IMR-90 (cell line): ENCODE measurements around the gene TMEM97. TPM values are rescaled to one million over a fixed set of nuclear protein-coding genes. Genes with fewer than 3 reads are reported as not detected.

Experiments
- ATAC-seq: fragments of 200-7000 bp; cut with Tn5 transposase; 2 replicates; pipeline ENCODE4 v1.9.1; 2020; ENCODE audit warnings: low read depth, mild to moderate bottlenecking, moderate library complexity
- BruUV-seq: library from RNA; stranded (reverse); fragments of 400-500 nt; replicated peaks from 2 replicates; lab custom pipeline; 2021; lab: Mats Ljungman, UMichigan
- CTCF ChIA-PET: fragments of 300-600 bp; formaldehyde crosslinking; extraction: SDS; loops from one replicate; lab custom pipeline; 2021; ENCODE audit warnings: antibody characterized with exemption; lab: Yijun Ruan, JAX
- POLR2A ChIA-PET: fragments of 300-600 bp; sonication (Branson Sonifier 250); formaldehyde crosslinking; loops from one replicate; lab custom pipeline; 2022; ENCODE audit warnings: antibody characterized with exemption; ENCODE audit not compliant: unreplicated experiment; lab: Charles Lee
- DNase-seq: peaks from one replicate; pipeline ENCODE4 v3.0.0; 2013
- H2AFZ ChIP-seq: replicated peaks from 2 replicates; pipeline ENCODE3; 2013; ENCODE audit warnings: low read length, mild to moderate bottlenecking; ENCODE audit not compliant: poor library complexity
- H2AK5ac ChIP-seq: 2 replicates; pipeline ENCODE4 v1.6.1; 2013; ENCODE audit warnings: low read depth, low read length, inconsistent platforms
- H2AK9ac ChIP-seq: replicated peaks from 2 replicates; pipeline ENCODE3; 2013; ENCODE audit warnings: mild to moderate bottlenecking, low read depth, low read length, moderate library complexity; ENCODE audit not compliant: poor library complexity
- H2BK120ac ChIP-seq: 2 replicates; pipeline ENCODE4 v1.6.1; 2013; ENCODE audit warnings: low read depth, low read length, inconsistent platforms
- H2BK15ac ChIP-seq: 3 replicates; pipeline ENCODE4 v1.6.1; 2013; ENCODE audit warnings: low read depth, low read length, inconsistent platforms
- H2BK20ac ChIP-seq: 2 replicates; pipeline ENCODE4 v1.6.1; 2013; ENCODE audit warnings: low read depth, mild to moderate bottlenecking, inconsistent platforms, low read length, moderate library complexity
- H2BK5ac ChIP-seq: 2 replicates; pipeline ENCODE4 v1.6.1; 2013; ENCODE audit warnings: mild to moderate bottlenecking, low read depth, low read length, inconsistent platforms; ENCODE audit not compliant: poor library complexity, severe bottlenecking
- H3K14ac ChIP-seq: replicated peaks from 2 replicates; pipeline ENCODE4 v1.6.1; 2013; ENCODE audit warnings: low read depth, low read length, inconsistent platforms
- H3K18ac ChIP-seq: 2 replicates; pipeline ENCODE4 v1.6.1; 2013; ENCODE audit warnings: low read depth, low read length, control low read depth
- H3K23ac ChIP-seq: 2 replicates; pipeline ENCODE4 v1.6.1; 2013; ENCODE audit warnings: low read depth, low read length, inconsistent platforms
- H3K27ac ChIP-seq: 2 replicates; pipeline ENCODE4 v1.5.1; 2013; ENCODE audit warnings: mild to moderate bottlenecking, control low read depth, low read length; ENCODE audit not compliant: insufficient read depth
- H3K27me3 ChIP-seq: 2 replicates; pipeline ENCODE4 v1.6.1; 2013; ENCODE audit warnings: low read length; ENCODE audit not compliant: control insufficient read depth, insufficient read depth
- H3K36me3 ChIP-seq: 2 replicates; pipeline ENCODE4 v1.6.1; 2013; ENCODE audit warnings: low read length, mixed read lengths; ENCODE audit not compliant: control insufficient read depth, insufficient read depth
- H3K4ac ChIP-seq: 2 replicates; pipeline ENCODE4 v1.6.1; 2013; ENCODE audit warnings: low read depth, low read length, inconsistent platforms
- H3K4me1 ChIP-seq: 2 replicates; pipeline ENCODE4 v1.6.1; 2013; ENCODE audit warnings: low read length, mixed read lengths; ENCODE audit not compliant: control insufficient read depth, insufficient read depth
- H3K4me2 ChIP-seq: 2 replicates; pipeline ENCODE4 v1.6.1; 2013; ENCODE audit warnings: low read depth, mild to moderate bottlenecking, control low read depth, low read length, moderate library complexity
- H3K4me3 ChIP-seq: 2 replicates; pipeline ENCODE4 v1.5.1; 2013; ENCODE audit warnings: low read depth, mild to moderate bottlenecking, control low read depth, low read length, moderate library complexity; ENCODE audit not compliant: insufficient read depth
- H3K56ac ChIP-seq: 2 replicates; pipeline ENCODE4 v1.6.1; 2013; ENCODE audit warnings: low read length, inconsistent platforms; ENCODE audit not compliant: insufficient read depth; ENCODE audit errors: extremely low read depth
- H3K79me1 ChIP-seq, 2 experiments: 2 replicates each; pipeline ENCODE4 v1.6.1; 2013; ENCODE audit warnings: low read length in 2 of 2, inconsistent platforms in 1 of 2, low read depth in 1 of 2
- H3K9ac ChIP-seq: 2 replicates; pipeline ENCODE4 v1.6.1; 2013; ENCODE audit warnings: low read depth, low read length, control low read depth
- H3K9me1 ChIP-seq: 2 replicates; pipeline ENCODE4 v1.6.1; 2013; ENCODE audit warnings: low read length, inconsistent platforms; ENCODE audit not compliant: insufficient read depth
- H3K9me3 ChIP-seq: 2 replicates; pipeline ENCODE4 v1.6.1; 2013; ENCODE audit warnings: low read length; ENCODE audit not compliant: control insufficient read depth, insufficient read depth
- H4K20me1 ChIP-seq: 2 replicates; pipeline ENCODE4 v1.6.1; 2013; ENCODE audit warnings: low read length, inconsistent platforms; ENCODE audit not compliant: insufficient read depth
- H4K5ac ChIP-seq: 2 replicates; pipeline ENCODE4 v1.6.1; 2013; ENCODE audit warnings: mild to moderate bottlenecking, low read depth, low read length, control low read depth
- H4K8ac ChIP-seq, 2 experiments: 2 replicates each; pipeline ENCODE4 v1.6.1; 2013; ENCODE audit warnings: low read depth in 2 of 2, low read length in 2 of 2, control low read depth in 1 of 2, inconsistent platforms in 1 of 2
- H4K91ac ChIP-seq: 2 replicates; pipeline ENCODE4 v1.6.1; 2013; ENCODE audit warnings: low read depth, low read length, inconsistent platforms; ENCODE audit not compliant: insufficient read depth
- BHLHE40 ChIP-seq: fragments of 150-350 bp; IDR thresholded peaks from 2 replicates; pipeline ENCODE4 v1.6.1; 2016; ENCODE audit warnings: mild to moderate bottlenecking, low read depth, low read length
- CEBPB ChIP-seq: IDR thresholded peaks from 2 replicates; pipeline ENCODE4 v1.6.1; 2012; ENCODE audit warnings: low read depth, low read length, improper control_type of control experiment
- CHD1 ChIP-seq: IDR thresholded peaks from 2 replicates; pipeline ENCODE4 v1.6.1; 2012; ENCODE audit warnings: low read depth, low read length, improper control_type of control experiment
- ELK1 ChIP-seq: fragments of 150-350 bp; IDR thresholded peaks from 2 replicates; pipeline ENCODE4 v1.6.1; 2016; ENCODE audit warnings: low read depth, mild to moderate bottlenecking, low read length, moderate library complexity, borderline replicate concordance
- FOS ChIP-seq: fragments of 150-350 bp; IDR thresholded peaks from 2 replicates; pipeline ENCODE4 v1.6.1; 2016; ENCODE audit warnings: low read depth, low read length
- MAZ ChIP-seq: IDR thresholded peaks from 2 replicates; pipeline ENCODE4 v1.6.1; 2012; ENCODE audit warnings: low read depth, mild to moderate bottlenecking, low read length, improper control_type of control experiment, moderate library complexity, borderline replicate concordance
- NFE2L2 ChIP-seq: fragments of 150-350 bp; IDR thresholded peaks from 2 replicates; pipeline ENCODE4 v1.6.1; 2016; ENCODE audit warnings: low read depth, mild to moderate bottlenecking, low read length
- POLR2A ChIP-seq: IDR thresholded peaks from 2 replicates; pipeline ENCODE4 v1.6.1; 2012; ENCODE audit warnings: mild to moderate bottlenecking, low read depth, low read length
- RAD21 ChIP-seq: IDR thresholded peaks from 2 replicates; pipeline ENCODE4 v1.6.1; 2012; ENCODE audit warnings: low read length, improper control_type of control experiment
- RCOR1 ChIP-seq: IDR thresholded peaks from 2 replicates; pipeline ENCODE4 v1.6.1; 2012; ENCODE audit warnings: mild to moderate bottlenecking, low read length, improper control_type of control experiment; ENCODE audit not compliant: insufficient replicate concordance
- RFX5 ChIP-seq: IDR thresholded peaks from 2 replicates; pipeline ENCODE4 v1.8.0; 2012; ENCODE audit warnings: low read depth, mild to moderate bottlenecking, low read length, moderate library complexity
- SMC3 ChIP-seq: fragments of 150-350 bp; IDR thresholded peaks from 2 replicates; pipeline ENCODE4 v1.6.1; 2016; ENCODE audit warnings: low read depth, mild to moderate bottlenecking, antibody characterized with exemption, low read length, moderate library complexity
- WGBS, 2 experiments: methylation state at CpG; one replicate each; pipeline versions ENCODE4 v1.1.5 to v1.1.7; 2013; ENCODE audit warnings: missing lambda C conversion rate in 2 of 2; ENCODE audit not compliant: insufficient read length in 1 of 2; ENCODE audit errors: extremely low coverage in 2 of 2; 5-methylcytosine and 5-hydroxymethylcytosine counted together
- dilution Hi-C: fragments of 300-500 bp; cut with HindIII; formaldehyde crosslinking; loops from one replicate; pipeline ENCODE4 v1.14.3; 2018; ENCODE audit warnings: low sequenced_read_pairs; ENCODE audit not compliant: unreplicated experiment
- in situ Hi-C: fragments of 300-500 bp; cut with MboI; formaldehyde crosslinking; loops from 3 replicates; pipeline ENCODE4 v1.14.3; 2019; ENCODE audit warnings: low sequenced_read_pairs, inconsistent platforms, mixed read lengths
- intact Hi-C: fragments of 100-400 bp; cut with micrococcal nuclease; formaldehyde crosslinking; loops from 2 replicates; pipeline ENCODE4 v1.10.0; 2022
- polyA plus RNA-seq, 3 experiments: library from polyadenylated mRNA; depleted of rRNA; stranded (reverse); fragments of >200 nt; gene quantifications; 2 replicates each; pipeline ENCODE4 v1.2.3, GENCODE V29; 2012; ENCODE audit warnings: low replicate concordance in 1 of 3
- total RNA-seq: library from RNA; depleted of rRNA; stranded (reverse); fragments of >200 nt; gene quantifications from 2 replicates; pipeline ENCODE4 v1.2.3, GENCODE V29; 2012

Gene TMEM97
- total and polyA plus RNA-seq, 2 of the 4 experiments (the other 2 are of a cell fraction) = 12.3 to 21.3 TPM

- H2BK15ac ChIP-seq = no peak overlapping the region
- no peaks in the 10 kb centered on the region for H4K20me1 ChIP-seq
- WGBS, 2 experiments = no CpG with 5 or more reads among the region's 8 CpGs
- H2BK20ac ChIP-seq = no peak overlapping the region
- intact Hi-C loops = loop anchor here (10.0 kb wide), 1 partner anchor 516 kb away; the partner anchor contains the start of gene NOS2
- H3K27ac ChIP-seq = no peak overlapping the region
- peak overlapping the region in 1 of 2 experiments; percentile 9; a peak in 1 of 4 replicates for H4K8ac ChIP-seq
- in situ Hi-C loops = loop anchor here (10.0 kb wide), 1 partner anchor 276 kb away; the partner anchor contains the start of gene NLK
- H3K18ac ChIP-seq = no peak overlapping the region
- no peaks in the 10 kb centered on the region for H3K36me3 ChIP-seq
- no peak overlapping the region for H2AFZ ChIP-seq
- H2BK5ac ChIP-seq = no peak overlapping the region
- H3K23ac ChIP-seq = no peak overlapping the region
- no peak overlapping the region for H3K14ac ChIP-seq
- H2AK9ac ChIP-seq = no peak overlapping the region
- ChIA-PET CTCF (interaction anchor here (0.6 to 1.1 kb wide), 2 partner anchors 9 to 15 kb away, joined by 3 read pairs; partner anchors contain the start of genes IFT20 and TNFAIP1), POLR2A (no interaction called here)
- DNase-seq = no peak
- dilution Hi-C loops = no loop called here
- H4K91ac ChIP-seq = no peak overlapping the region
- peaks cover 4% of the 10 kb centered on the region; the same call in 1 of the 2 replicates for H3K4me1 ChIP-seq
- TF ChIP-seq POLR2A = no peak
- TF ChIP-seq RAD21 = no peak
- TF ChIP-seq RFX5 = no peak
- no peak for TF ChIP-seq FOS
- no peak for TF ChIP-seq MAZ
- no peak for TF ChIP-seq CHD1
- TF ChIP-seq NFE2L2 = no peak
- no peak for TF ChIP-seq RCOR1
- no peak for TF ChIP-seq BHLHE40
- TF ChIP-seq SMC3 = no peak
- no peak for TF ChIP-seq CEBPB
- TF ChIP-seq ELK1 = no peak
- H3K9me3 ChIP-seq = no peaks in the 10 kb centered on the region
- no peak overlapping the region for H4K5ac ChIP-seq
- BruUV-seq = no TSS peak
- no peak for ATAC-seq
- no peak overlapping the region for H3K4me3 ChIP-seq
- peak overlapping the region; percentile 87 for H3K4me2 ChIP-seq
- peaks cover 21 to 22% of the 10 kb centered on the region in 2 experiments; a peak in 3 of 4 replicates for H3K79me1 ChIP-seq
- no peak overlapping the region for H3K4ac ChIP-seq
- no peak overlapping the region; the same call in 1 of the 2 replicates for H2AK5ac ChIP-seq
- peaks cover 3% of the 10 kb centered on the region; the same call in 1 of the 2 replicates for H3K9me1 ChIP-seq
- no peak overlapping the region; the same call in 1 of the 2 replicates for H3K9ac ChIP-seq
- no peaks in the 10 kb centered on the region for H3K27me3 ChIP-seq
- no peak overlapping the region for H3K56ac ChIP-seq
- no peak overlapping the region for H2BK120ac ChIP-seq
These were observed 1.4 kb downstream of the TMEM97 start for GRCh38 chr17:28320215-28321061.
